GM21717 (cell line): Measurements from ENCODE around the gene ANTKMT.

Experiments used
- ATAC-seq: cut with Tn5 transposase; IDR thresholded peaks from one replicate; pipeline ENCODE4 v1.9.1; 2021; ENCODE audit warnings: mild to moderate bottlenecking, moderate library complexity; ENCODE audit not compliant: unreplicated experiment

The ANTKMT gene, protein sequence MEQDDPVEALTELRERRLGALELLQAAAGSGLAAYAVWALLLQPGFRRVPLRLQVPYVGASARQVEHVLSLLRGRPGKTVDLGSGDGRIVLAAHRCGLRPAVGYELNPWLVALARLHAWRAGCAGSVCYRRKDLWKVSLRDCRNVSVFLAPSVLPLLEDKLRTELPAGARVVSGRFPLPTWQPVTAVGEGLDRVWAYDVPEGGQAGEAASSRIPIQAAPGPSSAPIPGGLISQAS

DNA sequence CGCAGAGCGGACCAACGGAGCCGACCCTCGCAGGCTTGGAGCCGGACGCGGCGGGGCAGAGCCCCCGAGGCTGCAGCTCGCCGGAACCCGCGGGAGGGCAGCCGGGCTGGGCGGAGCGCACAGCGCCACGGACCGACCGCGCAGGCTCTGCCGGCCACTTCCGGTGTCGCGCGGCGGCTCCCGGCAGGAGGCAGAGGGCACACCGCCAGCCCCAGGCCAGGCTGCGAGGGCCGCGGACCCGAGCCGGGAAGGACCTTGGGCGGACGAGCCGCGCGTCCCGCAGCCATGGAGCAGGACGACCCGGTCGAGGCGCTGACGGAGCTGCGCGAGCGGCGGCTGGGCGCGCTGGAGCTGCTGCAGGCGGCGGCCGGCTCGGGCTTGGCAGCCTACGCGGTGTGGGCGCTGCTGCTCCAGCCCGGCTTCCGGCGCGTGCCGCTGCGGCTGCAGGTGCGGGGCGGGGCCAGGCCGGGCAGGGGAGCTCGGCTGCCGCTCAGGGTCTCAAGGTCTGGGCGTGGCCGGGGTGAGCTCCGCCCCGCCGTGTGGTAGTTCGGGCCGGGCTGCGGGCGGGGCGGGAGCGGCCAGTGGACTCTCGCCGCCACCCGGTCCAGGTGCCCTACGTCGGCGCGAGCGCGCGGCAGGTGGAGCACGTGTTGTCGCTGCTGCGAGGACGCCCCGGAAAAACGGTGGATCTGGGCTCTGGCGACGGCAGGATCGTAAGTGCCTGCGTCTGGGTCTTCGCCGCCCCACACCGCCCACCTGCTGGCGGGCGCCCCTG lies at the start of gene ANTKMT:
Gene ANTKMT (plus strand): TSS at position 157 of the 775 bp plus-strand sequence. CDS start 129 bp downstream, at position 286.
- ATAC-seq = peak; percentile 37

DNA sequence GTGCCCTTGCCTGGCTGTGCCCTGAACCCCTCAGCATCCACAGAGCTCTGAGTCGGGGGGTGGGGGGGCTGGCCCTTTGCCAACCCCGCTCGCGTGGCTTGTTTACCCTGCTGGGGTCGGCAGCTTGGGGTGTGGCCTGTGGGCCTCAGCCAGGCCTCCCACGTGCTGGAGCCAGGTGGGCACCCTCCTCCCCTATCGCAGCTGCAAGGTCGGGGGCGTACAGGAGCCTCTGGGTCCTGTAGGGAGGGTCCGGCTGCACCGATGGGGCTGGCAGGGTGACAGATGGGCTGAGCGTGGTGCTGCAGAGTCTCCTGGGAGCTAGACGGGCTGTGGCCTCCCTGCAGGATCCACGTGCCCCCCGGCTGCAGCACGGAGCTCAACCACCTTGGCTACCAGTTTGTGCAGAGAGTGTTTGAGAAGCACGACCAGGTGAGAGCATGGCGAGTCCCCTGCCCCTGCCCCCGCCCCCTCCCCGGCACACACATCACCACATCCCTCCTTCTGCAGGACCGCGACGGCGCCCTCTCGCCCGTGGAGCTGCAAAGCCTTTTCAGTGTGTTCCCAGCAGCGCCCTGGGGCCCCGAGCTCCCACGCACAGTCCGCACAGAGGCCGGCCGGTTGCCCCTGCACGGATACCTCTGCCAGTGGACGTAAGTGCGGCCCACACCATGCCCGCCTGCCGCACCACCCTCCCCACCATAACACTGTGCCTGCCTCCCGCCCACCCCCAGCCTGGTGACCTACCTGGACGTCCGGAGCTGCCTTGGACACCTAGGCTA lies 49.4 kb upstream of the ANTKMT start:
- ATAC-seq = no peak

DNA sequence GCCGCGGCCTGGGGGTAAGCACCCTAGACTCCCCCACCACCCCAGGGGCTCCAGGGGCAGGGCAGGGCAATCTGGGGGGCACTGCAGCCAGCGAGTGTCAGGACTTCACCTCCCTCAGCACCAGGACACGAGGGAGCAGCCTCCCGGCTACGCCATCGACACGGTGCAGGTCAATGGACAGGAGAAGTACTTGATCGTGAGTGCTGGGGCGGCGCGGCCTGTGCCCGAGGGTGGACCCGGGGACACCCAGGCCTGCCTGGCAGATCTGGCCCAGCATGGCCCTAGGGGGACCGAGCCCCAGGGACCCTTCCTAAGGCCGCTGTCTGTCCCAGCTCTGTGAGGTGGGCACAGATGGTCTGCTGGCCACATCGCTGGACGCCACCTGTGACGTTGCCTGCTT lies 48.6 kb upstream of the ANTKMT start:
- no peak for ATAC-seq

DNA sequence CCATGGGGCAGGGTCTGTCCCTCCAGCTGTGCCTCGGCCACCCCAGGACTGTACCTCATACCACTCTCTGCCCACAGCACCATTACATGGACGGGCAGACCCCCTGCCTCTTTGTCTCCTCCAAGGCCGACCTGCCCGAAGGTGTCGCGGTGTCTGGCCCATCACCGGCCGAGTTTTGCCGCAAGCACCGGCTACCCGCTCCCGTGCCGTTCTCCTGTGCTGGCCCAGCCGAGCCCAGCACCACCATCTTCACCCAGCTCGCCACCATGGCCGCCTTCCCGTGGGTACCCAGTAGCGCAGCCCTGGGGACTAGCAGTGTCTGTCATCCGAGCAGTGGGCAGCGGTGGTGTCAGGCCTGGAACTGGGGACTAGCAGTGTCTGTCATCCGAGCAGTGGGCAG lies 48.1 kb upstream of the ANTKMT start:
- no peak for ATAC-seq

DNA sequence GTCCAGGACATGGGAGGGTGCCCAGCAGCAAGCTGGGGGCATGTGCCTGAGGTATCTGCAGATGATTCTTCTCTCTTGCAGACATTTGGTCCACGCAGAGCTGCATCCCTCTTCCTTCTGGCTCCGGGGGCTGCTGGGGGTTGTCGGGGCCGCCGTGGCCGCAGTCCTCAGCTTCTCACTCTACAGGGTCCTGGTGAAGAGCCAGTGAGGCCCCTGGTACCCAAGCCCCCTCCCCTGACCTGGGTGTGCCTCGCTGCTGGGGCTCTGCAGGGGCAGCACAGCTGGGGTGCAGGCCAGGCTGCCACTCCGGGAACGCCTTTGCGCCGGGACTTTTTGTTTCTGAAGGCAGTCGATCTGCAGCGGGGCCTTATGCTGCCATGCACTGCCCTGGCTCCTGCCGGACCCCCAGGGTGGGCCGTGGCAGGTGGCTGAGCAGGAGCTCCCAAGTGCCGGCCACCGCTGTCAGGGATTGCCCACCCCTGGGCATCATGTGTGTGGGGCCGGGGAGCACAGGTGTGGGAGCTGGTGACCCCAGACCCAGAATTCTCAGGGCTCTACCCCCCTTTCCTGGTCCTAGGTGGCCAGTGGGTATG lies 47.5 kb upstream of the ANTKMT start:
- no peak for ATAC-seq

DNA sequence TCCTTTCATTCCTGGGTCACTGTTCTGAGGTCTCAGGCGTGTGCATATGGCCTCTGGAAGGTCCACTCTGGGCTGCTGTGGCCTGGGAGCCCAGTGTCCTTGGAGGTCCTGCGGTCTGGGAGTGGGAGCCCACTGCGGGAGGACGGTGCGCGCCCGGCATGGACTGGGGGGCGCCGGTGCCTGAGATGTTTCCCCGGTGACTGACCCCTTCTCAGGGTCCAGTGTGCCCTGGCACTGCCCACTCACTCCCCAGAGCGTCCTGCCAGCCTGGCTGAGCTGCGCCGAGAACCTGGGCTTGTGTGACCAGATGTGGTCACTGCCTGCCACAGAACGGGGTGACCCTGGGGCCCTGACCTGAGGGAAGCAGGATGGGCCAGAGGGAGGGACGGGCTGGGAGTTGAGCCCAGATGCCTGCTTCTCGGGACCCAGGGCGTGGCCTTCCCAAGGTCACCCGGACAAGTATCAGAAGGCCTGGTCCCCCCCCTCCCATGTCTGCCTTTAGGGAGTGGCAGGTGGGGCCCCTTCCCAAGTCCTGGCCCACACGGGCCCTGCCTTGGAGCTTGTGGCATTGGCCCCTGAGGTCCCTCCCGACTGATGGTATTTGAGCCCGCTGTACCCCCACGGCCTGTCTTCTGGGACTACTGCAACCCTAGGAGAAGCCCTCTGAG lies 46.6 kb upstream of the ANTKMT start:
- no peak for ATAC-seq

DNA sequence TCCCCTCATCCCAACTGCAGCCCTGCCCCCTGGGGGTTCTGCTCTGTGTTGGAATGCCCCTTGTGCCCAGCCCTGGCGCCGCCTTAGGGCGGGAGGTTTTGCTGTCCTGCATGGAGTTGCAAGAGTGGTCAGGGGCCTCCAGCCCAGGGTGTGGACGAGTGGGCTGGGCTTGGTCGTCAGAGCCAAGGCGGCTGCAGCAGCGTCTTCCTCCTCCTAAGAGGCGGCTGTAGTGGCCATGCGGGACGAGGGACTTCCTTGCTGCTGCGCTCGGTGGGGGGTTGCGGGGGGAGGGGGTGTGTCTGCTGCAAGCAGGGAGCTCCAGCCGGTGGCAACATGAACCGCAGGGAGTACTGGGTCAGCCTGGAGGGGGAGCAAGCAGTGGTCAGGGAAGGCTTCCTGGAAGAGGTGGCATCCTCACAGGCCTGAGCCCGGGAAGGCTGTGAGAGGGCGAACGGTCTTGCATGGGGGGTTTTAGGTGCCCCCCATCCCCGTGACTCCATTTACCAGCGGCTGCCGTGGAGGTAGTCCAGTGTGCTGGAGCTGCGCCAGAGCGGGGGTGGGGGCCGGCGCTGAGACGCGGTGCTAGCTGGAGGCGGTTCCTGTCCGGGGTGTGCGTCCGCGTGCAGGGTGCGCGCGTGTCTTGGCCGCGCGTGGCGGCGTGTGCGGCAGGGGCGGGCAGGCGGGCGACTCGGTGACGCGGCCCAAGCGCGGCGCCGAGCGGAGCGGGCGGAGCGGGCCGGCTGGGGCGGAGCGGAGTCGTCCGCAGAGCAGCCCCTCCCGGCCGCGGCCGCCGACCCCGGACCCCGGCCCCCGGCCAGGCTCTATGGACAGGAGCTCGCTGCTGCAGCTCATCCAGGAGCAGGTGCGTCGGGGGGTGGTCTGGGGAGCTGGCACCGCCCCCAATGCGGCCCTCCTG lies 45.7 kb upstream of the ANTKMT start, which contains the start of gene RHBDL1:
Gene RHBDL1 (plus strand): TSS at position 704 of the 916 bp plus-strand sequence. CDS start 120 bp downstream, at position 824.
- no peak for ATAC-seq

DNA sequence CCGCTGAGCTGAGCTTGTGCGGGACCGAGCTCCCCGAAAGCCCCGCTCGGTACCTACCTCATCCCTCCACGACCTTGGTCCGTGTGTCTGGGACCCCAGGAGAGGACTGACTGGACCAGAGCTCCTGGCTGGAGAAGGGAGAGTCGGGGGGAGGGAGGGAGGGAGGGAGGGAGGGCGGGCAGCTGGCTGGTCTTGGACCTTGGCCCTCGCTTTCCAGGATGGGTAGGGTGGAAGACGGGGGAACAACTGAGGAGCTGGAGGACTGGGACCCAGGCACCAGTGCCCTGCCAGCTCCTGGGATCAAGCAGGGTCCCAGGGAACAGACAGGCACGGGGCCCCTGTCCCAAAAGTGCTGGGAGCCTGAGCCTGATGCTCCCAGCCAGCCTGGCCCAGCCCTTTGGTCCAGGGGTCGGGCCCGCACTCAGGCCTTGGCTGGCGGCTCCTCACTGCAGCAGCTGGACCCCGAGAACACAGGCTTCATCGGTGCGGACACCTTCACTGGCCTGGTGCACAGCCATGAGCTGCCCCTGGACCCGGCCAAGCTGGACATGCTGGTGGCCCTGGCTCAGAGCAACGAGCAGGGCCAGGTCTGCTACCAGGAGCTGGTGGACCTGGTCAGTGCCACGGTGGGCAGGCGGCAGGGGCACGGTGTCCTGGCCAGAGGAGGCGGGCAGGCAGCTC lies 44.9 kb upstream of the ANTKMT start:
- no peak for ATAC-seq

DNA sequence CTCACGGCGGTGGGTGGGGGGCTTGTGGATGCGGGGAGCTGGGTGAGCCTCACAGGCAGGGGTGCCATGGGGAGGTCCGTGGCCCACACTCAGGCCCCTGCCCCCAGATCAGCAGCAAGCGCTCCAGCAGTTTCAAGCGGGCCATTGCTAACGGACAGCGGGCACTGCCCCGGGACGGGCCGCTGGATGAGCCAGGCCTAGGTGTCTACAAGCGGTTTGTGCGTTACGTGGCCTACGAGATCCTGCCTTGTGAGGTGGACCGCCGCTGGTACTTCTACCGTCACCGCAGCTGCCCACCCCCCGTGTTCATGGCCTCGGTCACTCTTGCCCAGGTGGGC lies 44.4 kb upstream of the ANTKMT start:
- ATAC-seq = no peak

DNA sequence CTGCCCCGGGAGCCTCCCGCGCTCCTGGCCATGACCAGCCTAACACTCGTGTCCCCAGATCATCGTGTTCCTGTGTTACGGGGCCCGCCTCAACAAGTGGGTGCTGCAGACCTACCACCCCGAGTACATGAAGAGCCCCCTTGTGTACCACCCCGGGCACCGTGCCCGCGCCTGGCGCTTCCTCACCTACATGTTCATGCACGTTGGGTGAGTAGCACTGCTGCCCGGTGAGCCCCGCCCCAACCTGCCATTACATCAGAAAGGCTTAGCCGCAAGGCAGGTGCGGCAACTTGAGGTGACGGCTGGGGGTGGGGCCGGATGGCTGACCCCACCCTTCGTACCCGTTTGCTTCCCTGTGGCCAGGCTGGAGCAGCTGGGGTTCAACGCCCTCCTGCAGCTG lies 44.0 kb upstream of the ANTKMT start:
- no peak for ATAC-seq

DNA sequence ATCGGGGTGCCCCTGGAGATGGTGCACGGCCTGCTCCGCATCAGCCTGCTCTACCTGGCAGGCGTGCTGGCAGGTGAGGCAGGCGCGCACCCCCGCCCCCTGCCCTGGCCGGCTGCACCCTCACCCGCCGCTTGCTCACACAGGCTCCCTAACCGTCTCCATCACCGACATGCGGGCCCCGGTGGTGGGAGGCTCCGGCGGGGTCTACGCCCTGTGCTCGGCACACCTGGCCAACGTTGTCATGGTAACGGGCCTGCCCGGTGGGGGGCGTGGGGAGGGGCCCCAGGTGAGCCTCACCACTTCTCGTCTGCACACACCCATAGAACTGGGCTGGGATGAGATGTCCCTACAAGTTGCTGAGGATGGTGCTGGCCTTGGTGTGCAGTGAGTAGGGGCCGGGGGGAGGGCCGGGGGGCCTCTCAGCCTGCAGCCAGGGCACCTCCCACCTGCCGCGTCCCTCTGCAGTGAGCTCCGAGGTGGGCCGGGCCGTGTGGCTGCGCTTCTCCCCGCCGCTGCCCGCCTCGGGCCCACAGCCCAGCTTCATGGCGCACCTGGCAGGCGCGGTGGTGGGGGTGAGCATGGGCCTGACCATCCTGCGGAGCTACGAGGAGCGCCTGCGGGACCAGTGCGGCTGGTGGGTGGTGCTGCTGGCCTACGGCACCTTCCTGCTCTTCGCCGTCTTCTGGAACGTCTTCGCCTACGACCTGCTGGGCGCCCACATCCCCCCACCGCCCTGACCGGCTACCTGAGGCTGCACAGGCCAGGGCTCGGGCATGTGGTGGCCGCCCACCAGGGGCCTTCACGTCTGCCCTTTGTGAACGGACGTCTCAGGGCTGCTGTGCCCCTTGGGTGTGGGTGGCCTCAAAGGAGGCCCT lies 43.4 kb upstream of the ANTKMT start:
- ATAC-seq = no peak

DNA sequence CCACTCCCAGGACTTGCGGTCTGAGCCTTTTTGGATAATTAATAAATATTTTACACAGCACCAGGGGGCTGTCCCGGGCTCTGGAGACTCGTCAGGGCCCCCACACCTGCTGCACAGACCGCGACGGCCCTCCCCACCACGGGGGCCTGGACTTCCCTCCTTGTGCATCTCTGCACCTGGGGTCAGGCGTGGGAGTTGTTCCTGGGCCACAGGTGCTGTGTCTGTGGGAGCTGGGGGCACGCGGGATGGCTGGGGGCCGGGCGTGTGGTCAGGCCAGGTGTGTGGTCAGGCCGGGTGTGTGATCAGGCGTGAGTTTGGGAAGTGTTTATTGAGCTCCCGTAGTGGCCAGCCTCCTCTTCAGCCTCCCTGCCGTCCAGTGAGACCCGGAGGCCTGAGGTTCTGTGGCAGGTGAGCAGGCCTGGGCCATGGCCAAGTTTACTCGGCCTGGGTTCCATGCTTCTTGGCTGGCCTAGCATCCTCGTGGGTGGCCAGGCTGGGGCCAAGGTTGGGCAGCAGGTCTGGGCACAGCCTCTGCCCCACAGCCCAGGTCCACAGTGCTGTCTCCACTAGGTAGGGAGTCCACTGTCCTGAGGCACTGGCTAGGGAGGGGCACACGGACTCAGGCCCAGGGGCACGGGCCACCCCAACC lies 42.6 kb upstream of the ANTKMT start:
- ATAC-seq = no peak

DNA sequence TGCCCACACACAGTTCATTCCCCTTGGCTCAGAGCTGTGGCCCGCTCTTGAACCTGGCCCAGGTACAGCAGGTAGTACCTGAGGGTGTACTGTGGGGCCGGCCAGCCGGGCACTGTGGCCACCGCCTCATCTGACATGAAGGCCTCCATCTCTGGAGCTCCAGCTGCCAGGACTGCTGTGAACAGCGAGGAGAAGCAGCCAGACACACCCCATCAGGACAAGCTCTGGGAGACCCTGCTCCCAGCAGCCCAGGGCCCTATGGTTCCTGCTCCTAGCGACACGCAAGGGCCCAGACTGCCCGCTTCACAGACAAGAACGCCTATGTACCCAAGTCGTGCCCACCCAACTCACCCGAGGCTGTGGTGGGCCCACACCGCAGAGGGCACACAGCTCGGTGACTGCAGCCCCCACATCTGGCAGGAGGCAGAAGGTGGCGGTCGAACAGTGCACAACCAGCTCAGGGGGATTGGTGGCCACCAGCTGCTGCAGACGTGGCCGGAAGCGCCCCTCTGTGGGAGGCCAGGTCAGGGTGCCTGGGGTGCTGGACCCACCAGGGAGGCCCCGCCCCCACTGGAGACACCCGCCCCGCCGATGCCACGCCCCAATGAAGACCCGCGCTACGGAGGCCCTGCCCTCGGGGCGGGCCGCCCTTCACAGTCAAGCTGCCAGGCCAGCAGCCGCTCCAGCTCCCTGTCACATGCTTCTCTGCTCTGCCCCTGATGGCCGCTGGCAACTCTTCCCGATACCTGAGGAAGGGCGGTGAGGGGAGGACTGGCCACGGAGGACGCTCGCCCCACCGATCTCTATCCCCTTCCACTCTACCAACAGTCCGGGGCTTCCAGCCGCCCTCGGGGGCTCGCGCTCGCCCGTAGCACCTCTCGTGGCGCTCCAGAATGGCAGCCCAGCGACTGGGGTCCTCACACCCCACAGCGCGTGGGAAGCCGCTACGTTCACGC lies 41.8 kb upstream of the ANTKMT start:
- no peak for ATAC-seq

DNA sequence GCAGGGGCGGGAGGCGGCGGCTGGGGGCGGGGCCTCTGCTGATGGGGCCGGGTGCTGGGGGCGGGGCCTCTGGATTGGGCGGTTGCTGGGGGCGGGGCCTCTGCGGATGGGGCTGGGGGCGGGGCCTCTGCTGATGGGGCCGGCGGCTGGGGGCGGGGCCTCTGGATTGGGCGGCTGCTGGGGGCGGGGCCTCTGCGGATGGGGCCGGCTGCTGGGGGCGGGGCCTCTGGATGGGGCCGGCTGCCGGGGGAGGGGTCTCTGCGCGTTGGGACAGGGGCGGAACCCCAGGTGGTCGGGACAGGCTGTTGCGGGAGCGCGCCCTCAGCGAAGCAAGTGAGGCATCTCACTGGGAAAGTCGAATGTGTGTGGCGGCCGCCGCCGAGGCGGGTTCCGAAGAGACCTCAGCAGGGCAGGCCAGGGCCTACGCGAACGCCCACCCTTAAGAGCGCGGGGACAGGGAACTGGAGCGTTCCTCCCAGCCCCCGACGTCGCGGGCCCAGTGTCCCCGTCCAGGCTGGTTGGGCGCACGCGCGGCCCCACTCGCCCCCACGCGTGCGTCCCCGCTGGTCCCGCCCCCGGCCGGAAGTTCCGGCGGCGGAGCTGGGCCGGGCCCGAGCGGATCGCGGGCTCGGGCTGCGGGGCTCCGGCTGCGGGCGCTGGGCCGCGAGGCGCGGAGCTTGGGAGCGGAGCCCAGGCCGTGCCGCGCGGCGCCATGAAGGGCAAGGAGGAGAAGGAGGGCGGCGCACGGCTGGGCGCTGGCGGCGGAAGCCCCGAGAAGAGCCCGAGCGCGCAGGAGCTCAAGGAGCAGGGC lies 40.9 kb upstream of the ANTKMT start, which contains the start of gene STUB1:
Gene STUB1 (plus strand): TSS at position 597 of the 811 bp plus-strand sequence. CDS start 116 bp downstream, at position 713.
- peak; percentile 31 for ATAC-seq

DNA sequence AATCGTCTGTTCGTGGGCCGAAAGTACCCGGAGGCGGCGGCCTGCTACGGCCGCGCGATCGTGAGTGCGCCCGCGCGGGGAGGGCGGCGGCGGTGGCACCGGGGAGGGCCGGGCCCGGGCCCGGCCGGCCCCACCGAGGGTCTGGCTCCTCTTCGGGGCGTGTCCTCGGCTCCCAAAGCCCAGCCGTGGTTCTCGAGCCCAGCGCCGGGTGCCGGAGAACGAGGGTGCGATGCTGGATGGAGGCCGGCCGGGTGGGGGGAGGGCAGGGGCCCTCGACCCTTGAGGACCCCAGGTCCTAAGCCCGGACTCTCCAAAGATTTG lies 40.4 kb upstream of the ANTKMT start:
- ATAC-seq = no peak
